ENCODE data around the gene ATOX1. TPM values are rescaled to one million over a fixed set of nuclear protein-coding genes. Genes with fewer than 3 reads are reported as not detected.

ATOX1 gene
- total and polyA plus RNA-seq, 10 of the 15 experiments (the other 5 are each of a cell fraction or from before 2014, with no cell fraction given) = 130 to 642 (median 245) TPM

- RAD21 ChIA-PET (ENCODE audit: unreplicated experiment) = interaction anchor here (1.1 to 2.2 kb wide), 2 partner anchors 9 to 23 kb away, joined by 3 to 12 read pairs; partner anchors contain the start of gene G3BP1
- in situ Hi-C loops (cut with MboI) (no loop called here), intact Hi-C loops (cut with micrococcal nuclease; ENCODE audit: unreplicated experiment) (no loop called here)
- DNase-seq (ENCODE audit: low read depth, low spot score) (no peak), FAIRE-seq (no peak), ATAC-seq (peak; percentile 5; the same call in 2 of the 3 replicates)
- H4K20me1 ChIP-seq (ENCODE audit: control insufficient read depth, insufficient read depth) = peaks cover 5% of the 10 kb centered on the region
- POLR2A ChIA-PET = interaction anchor here (1.2 to 3.3 kb wide), 2 partner anchors 9 to 29 kb away, joined by 3 to 16 read pairs; partner anchors contain the start of gene G3BP1
- H3K4me1 ChIP-seq (ENCODE audit: control insufficient read depth, insufficient read depth, low read length) = peaks cover 10% of the 10 kb centered on the region; the same call in 1 of the 2 replicates
- H3K27me3 ChIP-seq (replicated peaks in 1 of 2; ENCODE audit: control insufficient read depth in 2 of 2, insufficient read depth in 2 of 2, low read length in 1 of 2) = no peaks in the 10 kb centered on the region
- no peak overlapping the region for H2AFZ ChIP-seq (ENCODE audit: control insufficient read depth, low read depth, low read length)
- BruUV-seq (replicated peaks) = no TSS peak
- SMC1A ChIA-PET (ENCODE audit: uncharacterized antibody, unreplicated experiment) = no interaction called here
- peak overlapping the region; percentile 47 for H3K4me2 ChIP-seq (ENCODE audit: control insufficient read depth, insufficient read depth)
- CTCF ChIA-PET = interaction anchor here (0.8 kb wide), 1 partner anchor 121 kb away, joined by 3 read pairs; no protein-coding TSS in a partner anchor
- no peaks in the 10 kb centered on the region for H3K9me3 ChIP-seq (replicated peaks; ENCODE audit: control insufficient read depth, insufficient read depth, low read length)
- H3K27ac ChIP-seq (ENCODE audit: control insufficient read depth, insufficient read depth) = no peak overlapping the region
- TF ChIP-seq PAX5 (IDR thresholded peaks at IDR 0.05; ENCODE audit: borderline replicate concordance, low read depth, low read length) (no peak), CBFB (IDR thresholded peaks at IDR 0.05; ENCODE audit: low read depth) (no peak), TCF3 (IDR thresholded peaks at IDR 0.05; ENCODE audit: borderline replicate concordance, insufficient read depth, low read depth, low read length) (no peak), ZBTB33 (IDR thresholded peaks at IDR 0.05) (no peak), FOXM1 (IDR thresholded peaks at IDR 0.05; ENCODE audit: low read depth, low read length) (no peak), NBN (IDR thresholded peaks at IDR 0.05) (no peak), PRDM15 (CRISPR knock-in tag; IDR thresholded peaks at IDR 0.05) (no peak), EZH2 (IDR thresholded peaks at IDR 0.05; ENCODE audit: borderline replicate concordance, control insufficient read depth, low read depth, low read length) (no peak), TBL1XR1 (IDR thresholded peaks at IDR 0.05; ENCODE audit: low read depth, low read length) (no peak), TCF12 (IDR thresholded peaks at IDR 0.05; ENCODE audit: low read depth, low read length) (no peak), NFIC (IDR thresholded peaks at IDR 0.05; ENCODE audit: low read depth, low read length) (no peak), BACH1 (IDR thresholded peaks at IDR 0.05; ENCODE audit: borderline replicate concordance) (no peak), ASH2L (IDR thresholded peaks at IDR 0.05; ENCODE audit: borderline replicate concordance, low read depth) (no peak), EED (IDR thresholded peaks at IDR 0.05; ENCODE audit: low read depth) (no peak), FOS (IDR thresholded peaks at IDR 0.05; ENCODE audit: borderline replicate concordance, extremely low read depth, insufficient read length) (no peak), POLR2AphosphoS5 (IDR thresholded peaks at IDR 0.05; ENCODE audit: low read length) (no peak), SMARCA5 (IDR thresholded peaks at IDR 0.05) (no peak), NR2F1 (conservative IDR thresholded peaks at IDR 0.05) (no peak)
- no peak overlapping the region; the same call in 1 of the 2 replicates for H3K4me3 ChIP-seq
- 70% methylated on average over 11 of the region's 11 CpGs for WGBS (ENCODE audit: insufficient coverage, insufficient replicate concordance, low lambda C conversion rate, missing lambda C conversion rate)
- peaks cover 99% of the 10 kb centered on the region for H3K79me2 ChIP-seq (ENCODE audit: control insufficient read depth, insufficient read depth, low read length)
- peaks cover 0 to 7% of the 10 kb centered on the region in 2 experiments; a peak in 3 of 4 replicates for H3K36me3 ChIP-seq (ENCODE audit: control insufficient read depth in 2 of 2, insufficient read depth in 2 of 2, low read length in 1 of 2)
- no peak overlapping the region for H3K9ac ChIP-seq (ENCODE audit: control insufficient read depth, insufficient read depth, low read length)
Measured at GRCh38 chr5:151780348-151780747, 21.9 kb upstream of the ATOX1 start.
